NCI-H524 (cell line): Measurements from ENCODE around the gene SEMA5A.
"Not testable (repeated sequence)": the region's sequence is repeated elsewhere in the genome, so short reads cannot be mapped to it uniquely, and the experiment has no call there.

ENCODE experiments used
- DNase-seq, 2 experiments: peaks; one replicate each; lab custom pipeline; 2025; lab: John Stamatoyannopoulos, UW

Gene SEMA5A

GRCh38 chr5:9439531-9440292 lies 106.2 kb downstream of the SEMA5A start:
- DNase-seq, result no peak

- DNase-seq, result no peak
These were observed 107.1 kb downstream of the SEMA5A start for GRCh38 chr5:9438596-9439354.

GRCh38 chr5:9437741-9438240 lies 108.1 kb downstream of the SEMA5A start:
- DNase-seq, result no peak

GRCh38 chr5:9431496-9432258 lies 114.2 kb downstream of the SEMA5A start:
- DNase-seq, result peak in 1 of 2 experiments; percentile 65

GRCh38 chr5:9431151-9431495 lies 114.8 kb downstream of the SEMA5A start:
- no peak for DNase-seq

GRCh38 chr5:9430306-9430705 lies 115.6 kb downstream of the SEMA5A start:
- no peak for DNase-seq

GRCh38 chr5:9429691-9430215 lies 116.1 kb downstream of the SEMA5A start:
- DNase-seq, result no peak

- DNase-seq, result no peak
These were observed 117.6 kb downstream of the SEMA5A start for GRCh38 chr5:9428272-9428671.

- DNase-seq, result no peak
These were observed 120.2 kb downstream of the SEMA5A start for GRCh38 chr5:9425710-9426109.

GRCh38 chr5:9423571-9423970 lies 122.3 kb downstream of the SEMA5A start:
- no peak for DNase-seq

GRCh38 chr5:9421884-9422283 lies 124.0 kb downstream of the SEMA5A start:
- no peak for DNase-seq

GRCh38 chr5:9419794-9420193 lies 126.1 kb downstream of the SEMA5A start:
- no peak for DNase-seq

GRCh38 chr5:9415566-9415965 lies 130.3 kb downstream of the SEMA5A start:
- DNase-seq, result no peak

GRCh38 chr5:9415091-9415490 lies 130.8 kb downstream of the SEMA5A start:
- DNase-seq, result no peak

GRCh38 chr5:9411142-9411541 lies 134.7 kb downstream of the SEMA5A start:
- DNase-seq, result no peak

- DNase-seq, result no peak
These were observed 136.4 kb downstream of the SEMA5A start for GRCh38 chr5:9409413-9409960.

GRCh38 chr5:9408964-9409363 lies 136.9 kb downstream of the SEMA5A start:
- DNase-seq, result no peak

GRCh38 chr5:9405196-9405754 lies 140.6 kb downstream of the SEMA5A start:
- DNase-seq, result no peak

GRCh38 chr5:9401786-9402472 lies 143.9 kb downstream of the SEMA5A start:
- DNase-seq, result no peak

GRCh38 chr5:9399783-9400182 lies 146.1 kb downstream of the SEMA5A start:
- not testable (repeated sequence) for DNase-seq

- DNase-seq, result no peak
These were observed 146.8 kb downstream of the SEMA5A start for GRCh38 chr5:9399094-9399493.
